ENCODE results near the gene THRAP3. TPM values are rescaled to one million over a fixed set of nuclear protein-coding genes. Genes with fewer than 3 reads are reported as not detected.
A peak's percentile ranks its signal among the peaks of the same experiment; 100 is the strongest.
"Not testable (repeated sequence)": the region's sequence is repeated elsewhere in the genome, so short reads cannot be mapped to it uniquely, and the experiment has no call there.

Gene THRAP3
- total and polyA plus RNA-seq, 9 of the 15 experiments (the other 6 are each of a cell fraction or from before 2014, with no cell fraction given) = 66.2 to 135 (median 113) TPM

- TF ChIP-seq NBN (IDR thresholded peaks at IDR 0.05; ENCODE audit: low read depth) (peak; percentile 70; the same call in 1 of the 2 replicates), SAFB2 (IDR thresholded peaks at IDR 0.05; ENCODE audit: borderline replicate concordance, low read depth, low read length, severe bottlenecking) (no peak), ZNF143 (CRISPR knock-in tag; IDR thresholded peaks at IDR 0.05) (peak; percentile 52; the same call in 1 of the 2 replicates), E2F1 (CRISPR knock-in tag; IDR thresholded peaks at IDR 0.05) (peak; percentile 61; the same call in 1 of the 2 replicates), ZNF175 (CRISPR knock-in tag; IDR thresholded peaks at IDR 0.05; ENCODE audit: low read depth) (no peak), CC2D1A (IDR thresholded peaks at IDR 0.05) (peak; percentile 93), BMI1 (IDR thresholded peaks at IDR 0.05; ENCODE audit: low read length) (no peak), FOXK2 (conservative IDR thresholded peaks at IDR 0.05 in 1 of 2, IDR thresholded peaks at IDR 0.05 in 1 of 2; ENCODE audit: low read depth in 2 of 2) (peak in 1 of 2 experiments; percentile 15; a peak in 1 of 4 replicates)
These were observed 36.2 kb upstream of the THRAP3 start (continued) for GRCh38 chr1:36187800-36188593.

- H3K9me3 ChIP-seq (replicated peaks; ENCODE audit: control insufficient read depth, insufficient read depth, low read depth, low read length); H3K79me2 ChIP-seq (ENCODE audit: control insufficient read depth, insufficient read depth, low read length); intact Hi-C loops (cut with micrococcal nuclease); H3K4me2 ChIP-seq (ENCODE audit: insufficient read depth, low read length); FAIRE-seq; H3K9ac ChIP-seq (ENCODE audit: insufficient read depth in 1 of 2, low read depth in 2 of 2, low read length in 2 of 2); H3K4me1 ChIP-seq (replicated peaks in 1 of 2; ENCODE audit: control insufficient read depth in 2 of 2, insufficient read depth in 2 of 2, low read length in 2 of 2); H3K27me3 ChIP-seq (ENCODE audit: control insufficient read depth in 2 of 2, insufficient read depth in 2 of 2, low read length in 2 of 2); DNase-seq (ENCODE audit: extremely low read depth in 1 of 4, low spot score in 3 of 4); H3K36me3 ChIP-seq (ENCODE audit: control insufficient read depth, insufficient read depth, low read length); ATAC-seq; H4K20me1 ChIP-seq (replicated peaks; ENCODE audit: control insufficient read depth, insufficient read depth, low read length); in situ Hi-C loops (cut with MboI); H3K4me3 ChIP-seq; CTCF ChIA-PET (ENCODE audit: low intra/inter-chr PET ratio); BruUV-seq (replicated peaks); H2AFZ ChIP-seq (ENCODE audit: low read depth, low read length); H3K27ac ChIP-seq (ENCODE audit: extremely low read depth, low read depth, low read length); H3K9me1 ChIP-seq (ENCODE audit: control insufficient read depth, insufficient read depth, low read length): not testable (repeated sequence)
- POLR2A ChIA-PET = interaction anchor here (0.6 to 0.8 kb wide), 3 partner anchors 49 to 109 kb away, joined by 3 to 4 read pairs (median 4); no protein-coding TSS in a partner anchor
- WGBS (ENCODE audit: insufficient coverage, low coverage, missing lambda C conversion rate) = 87% methylated on average over 12 of the region's 12 CpGs
These were observed 27.4 kb upstream of the THRAP3 start for GRCh38 chr1:36196805-36197204.

Data from K562 (cell line).